ENCODE measurements around the gene GALM. TPM values are rescaled to one million over a fixed set of nuclear protein-coding genes. Genes with fewer than 3 reads are reported as not detected.

The GALM gene
- total and polyA plus RNA-seq, 2 of the 13 experiments (the other 11 are each of a cell fraction or from before 2014, with no cell fraction given): 65.5 to 90.0 TPM

- TF ChIP-seq, protein P1, sequence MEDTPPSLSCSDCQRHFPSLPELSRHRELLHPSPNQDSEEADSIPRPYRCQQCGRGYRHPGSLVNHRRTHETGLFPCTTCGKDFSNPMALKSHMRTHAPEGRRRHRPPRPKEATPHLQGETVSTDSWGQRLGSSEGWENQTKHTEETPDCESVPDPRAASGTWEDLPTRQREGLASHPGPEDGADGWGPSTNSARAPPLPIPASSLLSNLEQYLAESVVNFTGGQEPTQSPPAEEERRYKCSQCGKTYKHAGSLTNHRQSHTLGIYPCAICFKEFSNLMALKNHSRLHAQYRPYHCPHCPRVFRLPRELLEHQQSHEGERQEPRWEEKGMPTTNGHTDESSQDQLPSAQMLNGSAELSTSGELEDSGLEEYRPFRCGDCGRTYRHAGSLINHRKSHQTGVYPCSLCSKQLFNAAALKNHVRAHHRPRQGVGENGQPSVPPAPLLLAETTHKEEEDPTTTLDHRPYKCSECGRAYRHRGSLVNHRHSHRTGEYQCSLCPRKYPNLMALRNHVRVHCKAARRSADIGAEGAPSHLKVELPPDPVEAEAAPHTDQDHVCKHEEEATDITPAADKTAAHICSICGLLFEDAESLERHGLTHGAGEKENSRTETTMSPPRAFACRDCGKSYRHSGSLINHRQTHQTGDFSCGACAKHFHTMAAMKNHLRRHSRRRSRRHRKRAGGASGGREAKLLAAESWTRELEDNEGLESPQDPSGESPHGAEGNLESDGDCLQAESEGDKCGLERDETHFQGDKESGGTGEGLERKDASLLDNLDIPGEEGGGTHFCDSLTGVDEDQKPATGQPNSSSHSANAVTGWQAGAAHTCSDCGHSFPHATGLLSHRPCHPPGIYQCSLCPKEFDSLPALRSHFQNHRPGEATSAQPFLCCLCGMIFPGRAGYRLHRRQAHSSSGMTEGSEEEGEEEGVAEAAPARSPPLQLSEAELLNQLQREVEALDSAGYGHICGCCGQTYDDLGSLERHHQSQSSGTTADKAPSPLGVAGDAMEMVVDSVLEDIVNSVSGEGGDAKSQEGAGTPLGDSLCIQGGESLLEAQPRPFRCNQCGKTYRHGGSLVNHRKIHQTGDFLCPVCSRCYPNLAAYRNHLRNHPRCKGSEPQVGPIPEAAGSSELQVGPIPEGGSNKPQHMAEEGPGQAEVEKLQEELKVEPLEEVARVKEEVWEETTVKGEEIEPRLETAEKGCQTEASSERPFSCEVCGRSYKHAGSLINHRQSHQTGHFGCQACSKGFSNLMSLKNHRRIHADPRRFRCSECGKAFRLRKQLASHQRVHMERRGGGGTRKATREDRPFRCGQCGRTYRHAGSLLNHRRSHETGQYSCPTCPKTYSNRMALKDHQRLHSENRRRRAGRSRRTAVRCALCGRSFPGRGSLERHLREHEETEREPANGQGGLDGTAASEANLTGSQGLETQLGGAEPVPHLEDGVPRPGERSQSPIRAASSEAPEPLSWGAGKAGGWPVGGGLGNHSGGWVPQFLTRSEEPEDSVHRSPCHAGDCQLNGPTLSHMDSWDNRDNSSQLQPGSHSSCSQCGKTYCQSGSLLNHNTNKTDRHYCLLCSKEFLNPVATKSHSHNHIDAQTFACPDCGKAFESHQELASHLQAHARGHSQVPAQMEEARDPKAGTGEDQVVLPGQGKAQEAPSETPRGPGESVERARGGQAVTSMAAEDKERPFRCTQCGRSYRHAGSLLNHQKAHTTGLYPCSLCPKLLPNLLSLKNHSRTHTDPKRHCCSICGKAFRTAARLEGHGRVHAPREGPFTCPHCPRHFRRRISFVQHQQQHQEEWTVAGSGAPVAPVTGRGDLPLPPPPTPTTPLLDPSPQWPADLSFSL (CRISPR knock-in tag; IDR thresholded peaks at IDR 0.05): no peak
- TF ChIP-seq HOXD1 (CRISPR knock-in tag; IDR thresholded peaks at IDR 0.05) (no peak), DMTF1 (CRISPR knock-in tag; IDR thresholded peaks at IDR 0.05) (no peak), ZC3H4 (CRISPR knock-in tag; IDR thresholded peaks at IDR 0.05; ENCODE audit: borderline replicate concordance) (no peak)
These were observed 65.8 kb downstream of the GALM start (continued) for GRCh38 chr2:38731684-38732221.

Data from HepG2 (cell line).